GM18502 (cell line): ENCODE results near the gene TEKT3.
A peak's percentile ranks its signal among the peaks of the same experiment; 100 is the strongest.

Source experiments
- ATAC-seq: cut with Tn5 transposase; IDR thresholded peaks from one replicate; pipeline ENCODE4 v1.9.1; 2021; ENCODE audit warnings: mild to moderate bottlenecking; ENCODE audit not compliant: unreplicated experiment, poor library complexity

TEKT3 gene

DNA sequence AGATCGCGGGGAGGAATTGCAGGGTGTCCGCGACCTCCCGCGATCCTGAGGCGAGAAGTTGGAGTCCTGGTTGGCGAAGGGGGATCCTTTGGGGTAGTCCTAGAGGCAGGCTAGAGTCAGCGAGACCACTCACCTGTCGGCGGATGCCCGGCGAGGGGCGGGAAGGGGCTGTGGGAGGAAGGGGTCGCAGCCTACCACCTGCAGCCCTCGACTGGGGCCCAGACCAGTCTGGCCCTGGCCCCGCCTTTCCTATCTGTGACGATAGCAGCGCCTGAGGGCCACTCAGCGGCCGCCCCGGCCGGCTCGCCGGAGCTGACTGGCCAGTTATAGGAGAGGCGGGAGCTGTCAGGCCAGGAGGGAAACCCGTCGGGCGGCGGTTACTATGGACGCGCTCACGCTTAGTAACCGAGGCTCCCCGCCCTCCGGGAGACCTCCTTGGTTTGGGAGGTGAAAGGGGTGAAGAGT lies at the start of gene TEKT3:
Gene TEKT3, minus strand, starts transcription at position 213 of the 465 bp plus-strand sequence. CDS start 10,012 bp downstream, outside the sequence.
- ATAC-seq, result peak; percentile 50

- ATAC-seq, result no peak
Observed at GRCh38 chr17:15388356-15389041, 47.1 kb upstream of the TEKT3 start.

DNA sequence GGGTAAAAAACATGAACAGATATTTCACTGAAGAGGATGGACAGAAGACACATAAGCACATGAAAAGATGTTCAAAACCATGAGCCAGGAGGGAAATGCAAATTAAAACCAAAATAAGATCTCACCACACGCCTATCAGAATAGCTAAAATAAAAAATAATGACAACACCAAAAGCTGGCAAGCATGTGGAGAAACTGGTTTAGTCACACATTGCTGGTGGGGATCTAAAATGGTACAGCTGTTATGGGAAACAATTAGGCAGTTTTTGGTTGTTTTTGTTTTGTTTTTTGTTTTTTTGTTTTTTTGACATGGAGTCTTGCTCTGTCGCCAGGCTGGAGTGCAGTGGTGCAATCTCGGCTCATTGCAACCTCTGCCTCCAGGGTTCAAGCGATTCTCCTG lies 44.7 kb upstream of the TEKT3 start:
- no peak for ATAC-seq

GRCh38 chr17:15385305-15385704 lies 43.9 kb upstream of the TEKT3 start:
- ATAC-seq, result no peak

DNA sequence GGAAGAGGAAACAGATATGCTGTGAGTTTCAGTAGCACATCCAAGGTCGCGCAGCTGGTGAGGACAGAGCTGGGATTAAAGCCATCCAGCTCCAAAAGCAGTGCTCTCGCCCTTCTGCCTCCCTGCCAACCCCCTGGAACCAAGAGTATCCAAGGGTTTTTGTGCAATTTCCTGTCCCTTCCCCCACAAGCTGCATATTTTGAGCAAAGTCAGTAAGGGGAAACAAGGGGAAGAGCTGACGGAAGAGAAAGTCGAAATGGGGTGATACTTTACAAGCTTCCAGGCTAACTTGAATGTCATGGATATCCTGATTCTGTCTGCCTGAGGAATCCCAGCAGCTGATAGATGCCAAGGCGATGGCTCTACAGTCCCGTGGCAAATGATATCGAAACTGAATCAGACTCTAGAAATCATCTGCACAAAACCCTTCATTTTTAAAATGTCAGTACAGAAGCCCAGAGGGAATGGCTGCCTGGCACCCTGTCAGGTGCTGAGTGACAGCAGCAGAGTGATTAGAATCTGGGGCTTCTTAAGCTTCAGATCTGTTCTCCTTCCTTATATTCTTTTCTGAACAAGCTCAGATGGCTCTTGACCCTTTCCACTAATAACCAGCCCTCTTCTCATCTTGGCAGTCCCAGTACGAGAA lies 42.9 kb upstream of the TEKT3 start:
- no peak for ATAC-seq

DNA sequence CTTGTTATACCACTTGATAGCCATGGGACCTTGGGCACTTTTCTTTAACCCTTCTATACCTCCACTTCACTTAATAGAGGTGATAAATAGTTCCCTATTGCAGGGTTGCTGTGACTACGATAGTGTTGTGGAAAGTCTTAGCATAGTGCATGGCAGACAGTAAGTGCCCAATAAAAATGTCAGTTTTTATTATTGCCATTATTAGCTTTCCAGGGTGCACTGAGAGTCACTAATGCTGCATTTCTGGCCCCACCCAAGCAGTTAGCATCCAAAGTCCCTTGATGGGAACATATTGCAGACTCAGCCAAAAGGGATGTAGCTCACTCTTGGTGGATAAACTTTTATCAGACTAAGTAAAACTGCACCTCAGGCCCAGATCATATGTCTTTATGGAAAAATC lies 41.5 kb upstream of the TEKT3 start:
- ATAC-seq, result no peak

DNA sequence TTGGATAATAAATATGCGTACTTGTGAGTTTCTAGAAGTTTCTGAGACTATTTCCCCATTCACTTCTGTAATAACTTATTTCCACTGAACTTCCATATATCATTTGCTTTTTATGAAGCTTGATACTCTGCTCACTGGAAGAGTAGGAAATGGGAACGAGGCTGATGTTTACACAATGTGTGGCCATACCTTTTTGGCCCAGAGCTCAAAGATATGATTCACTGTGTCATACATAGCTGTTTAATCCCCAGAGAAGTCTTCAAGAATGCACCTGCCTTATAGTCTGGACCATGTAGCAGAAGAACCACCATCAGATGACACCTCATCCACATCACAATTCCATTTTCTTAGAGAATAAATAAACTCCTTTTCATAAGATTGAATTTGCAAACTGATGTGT lies 40.3 kb upstream of the TEKT3 start:
- ATAC-seq, result no peak

DNA sequence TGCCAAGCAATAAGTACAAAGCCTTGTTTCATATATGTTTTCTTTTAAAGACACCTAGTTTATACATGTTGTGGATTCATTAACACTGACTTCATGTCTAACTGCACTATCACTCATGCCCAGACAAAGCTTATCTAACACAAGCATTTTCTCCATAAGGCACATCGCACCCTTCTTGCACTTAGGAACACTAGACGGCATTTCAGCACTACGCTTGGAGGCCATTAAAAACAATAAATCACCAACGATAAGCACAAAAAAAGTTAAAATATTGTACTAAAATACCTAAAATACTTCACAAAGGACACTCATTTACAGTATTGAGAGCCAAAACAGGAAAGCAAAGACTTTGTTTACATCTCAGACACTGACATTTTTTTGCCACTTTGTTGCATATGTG lies 39.0 kb upstream of the TEKT3 start:
- no peak for ATAC-seq

GRCh38 chr17:15379659-15380058 lies 38.3 kb upstream of the TEKT3 start:
- no peak for ATAC-seq

DNA sequence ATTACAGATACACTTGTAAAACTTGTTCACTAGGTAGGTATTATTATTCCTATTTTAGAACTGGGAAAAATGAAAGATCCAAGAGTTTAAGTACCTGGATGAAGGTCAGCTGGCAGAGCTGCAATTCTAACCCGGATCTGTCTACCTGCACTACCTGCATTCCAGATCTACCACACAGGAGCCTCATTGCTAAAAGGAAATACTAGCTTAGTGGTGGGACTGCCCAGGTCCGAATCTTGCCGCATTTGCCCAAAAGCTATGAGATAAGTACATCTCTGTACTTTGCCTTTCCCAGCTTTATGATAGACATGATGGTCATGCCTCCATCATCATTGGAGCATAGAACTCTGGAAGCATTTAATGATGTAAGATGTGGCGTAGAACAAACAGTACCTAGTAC lies 36.8 kb upstream of the TEKT3 start:
- no peak for ATAC-seq

- no peak for ATAC-seq
Observed at GRCh38 chr17:15377616-15378015, 36.2 kb upstream of the TEKT3 start.

DNA sequence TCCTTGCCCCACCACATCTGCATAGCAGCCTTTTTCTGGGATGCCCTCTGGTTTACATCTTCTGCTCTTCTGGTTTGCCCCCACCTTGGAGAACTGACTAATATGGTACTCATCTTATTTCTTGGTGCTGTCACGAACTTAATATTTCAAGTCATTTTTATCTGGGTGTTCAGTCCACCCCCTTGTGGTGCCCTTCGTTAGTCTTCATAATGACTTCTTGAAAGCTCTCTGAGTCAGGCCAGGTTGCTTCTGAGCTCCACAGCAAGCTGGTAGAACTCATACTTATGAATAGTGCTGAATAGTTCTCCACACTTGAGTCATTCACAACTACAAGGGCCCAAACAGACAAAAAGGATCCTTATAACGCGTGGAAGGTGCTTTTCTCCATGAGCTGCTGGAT lies 35.8 kb upstream of the TEKT3 start:
- ATAC-seq, result no peak

- ATAC-seq, result no peak
Observed at GRCh38 chr17:15371376-15372130, 30.2 kb upstream of the TEKT3 start.

DNA sequence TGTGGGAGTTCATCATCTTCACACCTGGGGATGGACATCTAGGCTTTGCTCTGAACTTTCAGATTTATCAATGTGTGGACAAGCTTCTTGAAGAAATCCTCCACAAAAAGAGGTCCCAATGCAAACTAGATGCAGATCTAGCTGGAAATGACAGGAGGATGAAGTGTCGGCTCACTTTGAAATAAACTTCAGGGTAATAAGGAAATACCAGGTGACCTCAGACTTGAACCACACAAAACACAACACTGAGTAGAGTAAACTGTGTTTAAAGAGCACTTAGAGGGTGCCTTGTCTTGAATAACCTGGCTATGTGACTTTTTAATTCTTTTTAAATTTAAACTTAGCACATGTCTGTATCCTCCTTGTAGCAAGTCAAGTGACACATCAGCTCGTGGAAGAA lies 27.2 kb upstream of the TEKT3 start:
- no peak for ATAC-seq

DNA sequence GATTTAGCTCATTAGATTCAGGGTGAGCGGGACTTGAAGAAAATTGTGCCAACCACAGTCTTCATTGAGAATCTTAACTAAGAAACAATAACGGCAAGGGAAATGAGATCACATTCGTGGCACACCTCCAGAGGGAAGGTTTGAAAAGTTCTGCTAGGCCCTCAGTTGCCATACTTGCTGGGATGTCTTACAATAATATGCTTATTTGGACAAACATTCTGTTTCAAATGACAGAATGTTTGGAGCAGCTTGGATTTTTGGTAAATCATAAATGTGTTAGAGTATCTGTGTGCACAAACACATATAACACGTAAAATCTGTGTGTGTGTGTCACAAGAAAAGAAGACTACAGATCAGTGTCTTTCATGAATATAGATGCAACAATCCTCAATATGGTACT lies 24.6 kb upstream of the TEKT3 start:
- ATAC-seq, result no peak

DNA sequence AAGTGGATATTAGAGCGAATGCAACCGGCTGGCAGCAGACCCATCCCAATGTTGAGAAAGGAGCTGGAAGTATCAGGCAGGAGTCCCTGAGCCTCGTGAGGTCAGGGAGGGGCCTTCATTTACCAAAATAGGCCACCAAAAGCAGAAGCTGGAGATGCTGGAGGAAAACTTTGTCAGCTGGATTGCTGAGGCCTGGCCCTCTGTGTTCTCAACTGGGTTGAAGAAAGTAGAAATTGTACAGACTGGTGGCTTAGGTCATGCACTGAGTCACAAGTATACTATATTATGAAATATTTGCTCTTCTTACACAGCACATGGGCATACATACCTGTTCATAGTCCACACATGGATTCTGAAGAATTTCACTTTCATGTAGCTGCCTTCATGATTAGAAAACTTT lies 23.2 kb upstream of the TEKT3 start:
- no peak for ATAC-seq

GRCh38 chr17:15363702-15364101 lies 22.3 kb upstream of the TEKT3 start:
- ATAC-seq, result no peak

GRCh38 chr17:15361592-15361991 lies 20.2 kb upstream of the TEKT3 start:
- no peak for ATAC-seq

GRCh38 chr17:15361151-15361550 lies 19.8 kb upstream of the TEKT3 start:
- ATAC-seq, result no peak

DNA sequence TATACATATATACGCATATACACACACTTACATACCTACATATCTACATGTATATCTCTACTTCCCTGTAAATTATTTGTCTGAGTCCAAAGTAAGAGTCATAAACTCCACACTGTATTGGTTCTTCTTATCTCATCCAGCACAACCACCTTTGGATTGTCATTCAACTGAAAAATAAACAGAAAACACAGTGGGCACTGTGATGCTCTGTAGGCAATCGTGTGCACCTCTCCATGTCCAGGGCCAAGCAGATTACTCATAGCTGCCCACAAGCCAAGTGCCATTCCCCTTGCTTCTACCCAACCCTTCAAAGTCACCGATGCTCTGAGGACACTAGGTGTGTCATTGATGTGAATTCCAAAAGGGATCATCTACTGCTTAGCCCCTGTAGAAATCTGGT lies 12.9 kb upstream of the TEKT3 start:
- ATAC-seq, result no peak

DNA sequence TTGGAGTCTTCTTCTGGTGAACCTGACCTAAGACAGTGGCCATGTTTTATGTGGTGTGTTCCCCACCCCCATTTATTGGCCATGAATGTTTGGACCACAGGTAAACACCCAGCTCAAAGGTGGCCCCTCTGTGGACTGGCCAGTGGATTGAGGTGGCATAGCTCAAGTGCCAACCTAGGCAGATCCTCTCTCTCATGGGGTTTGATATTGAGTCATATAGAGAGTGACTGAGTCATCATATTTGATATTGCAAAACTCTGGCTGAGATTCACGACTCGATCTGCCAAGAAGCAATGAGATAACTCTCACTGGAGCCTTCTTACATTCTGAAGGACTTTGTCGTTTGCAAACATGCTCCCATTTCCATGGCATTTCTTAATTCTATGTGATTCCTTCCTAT lies 10.5 kb upstream of the TEKT3 start:
- ATAC-seq, result no peak
